ENCODE data around the gene CRACDL.

Gene CRACDL

GRCh38 chr2:98821629-98822135 lies 114.3 kb downstream of the CRACDL start:
- no peak for DNase-seq (ENCODE audit: low read depth)
- no peak overlapping the region for H3K4me3 ChIP-seq (ENCODE audit: control insufficient read depth, low read depth, low read length)
- TF ChIP-seq, protein P1, sequence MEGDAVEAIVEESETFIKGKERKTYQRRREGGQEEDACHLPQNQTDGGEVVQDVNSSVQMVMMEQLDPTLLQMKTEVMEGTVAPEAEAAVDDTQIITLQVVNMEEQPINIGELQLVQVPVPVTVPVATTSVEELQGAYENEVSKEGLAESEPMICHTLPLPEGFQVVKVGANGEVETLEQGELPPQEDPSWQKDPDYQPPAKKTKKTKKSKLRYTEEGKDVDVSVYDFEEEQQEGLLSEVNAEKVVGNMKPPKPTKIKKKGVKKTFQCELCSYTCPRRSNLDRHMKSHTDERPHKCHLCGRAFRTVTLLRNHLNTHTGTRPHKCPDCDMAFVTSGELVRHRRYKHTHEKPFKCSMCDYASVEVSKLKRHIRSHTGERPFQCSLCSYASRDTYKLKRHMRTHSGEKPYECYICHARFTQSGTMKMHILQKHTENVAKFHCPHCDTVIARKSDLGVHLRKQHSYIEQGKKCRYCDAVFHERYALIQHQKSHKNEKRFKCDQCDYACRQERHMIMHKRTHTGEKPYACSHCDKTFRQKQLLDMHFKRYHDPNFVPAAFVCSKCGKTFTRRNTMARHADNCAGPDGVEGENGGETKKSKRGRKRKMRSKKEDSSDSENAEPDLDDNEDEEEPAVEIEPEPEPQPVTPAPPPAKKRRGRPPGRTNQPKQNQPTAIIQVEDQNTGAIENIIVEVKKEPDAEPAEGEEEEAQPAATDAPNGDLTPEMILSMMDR (IDR thresholded peaks at IDR 0.05; ENCODE audit: control insufficient read depth, insufficient read depth, low read depth, low read length, missing control alignments) = no peak

DNA sequence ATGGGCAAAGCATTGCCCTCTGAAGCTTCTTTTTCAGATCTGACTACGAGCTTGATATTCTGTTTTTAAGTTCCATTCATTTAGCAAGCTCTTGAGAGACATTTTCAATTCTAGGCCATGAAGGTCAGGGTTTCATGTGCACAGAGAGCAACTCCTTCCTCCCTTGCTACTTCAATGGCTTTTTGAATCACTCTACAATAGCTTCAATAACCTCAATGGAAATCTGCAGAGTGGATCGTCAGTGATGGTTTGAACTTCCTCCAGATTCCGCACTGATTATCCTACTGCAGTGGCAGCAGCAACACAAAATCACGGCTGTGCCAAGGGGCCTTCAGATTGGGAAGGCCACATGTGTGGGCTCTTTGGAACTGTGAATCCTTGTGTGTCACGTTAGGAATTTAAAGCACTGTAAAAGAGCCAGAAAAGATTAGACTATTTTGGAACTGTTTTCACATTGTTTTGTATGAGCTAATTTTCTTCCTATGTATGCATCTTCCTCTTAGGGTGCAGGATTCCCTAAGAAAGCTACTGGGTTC lies 116.7 kb downstream of the CRACDL start:
- DNase-seq (ENCODE audit: low read depth) = no peak
- TF ChIP-seq, protein P1 (IDR thresholded peaks at IDR 0.05; ENCODE audit: control insufficient read depth, insufficient read depth, low read depth, low read length, missing control alignments) = no peak
- no peak overlapping the region for H3K4me3 ChIP-seq (ENCODE audit: control insufficient read depth, low read depth, low read length)

GRCh38 chr2:98818164-98818563 lies 117.9 kb downstream of the CRACDL start:
- TF ChIP-seq, protein P1 (IDR thresholded peaks at IDR 0.05; ENCODE audit: control insufficient read depth, insufficient read depth, low read depth, low read length, missing control alignments) = no peak
- no peak for DNase-seq (ENCODE audit: low read depth)

GRCh38 chr2:98816281-98816680 lies 119.7 kb downstream of the CRACDL start:
- no peak for DNase-seq (ENCODE audit: low read depth)
- TF ChIP-seq, protein P1 (IDR thresholded peaks at IDR 0.05; ENCODE audit: control insufficient read depth, insufficient read depth, low read depth, low read length, missing control alignments) = no peak
- H3K4me3 ChIP-seq (ENCODE audit: control insufficient read depth, low read depth, low read length) = no peak overlapping the region

More at GRCh38 chr2:98818164-98818563, 117.9 kb downstream of the CRACDL start:
- H3K4me3 ChIP-seq (ENCODE audit: control insufficient read depth, low read depth, low read length) = no peak overlapping the region

- TF ChIP-seq, protein P1 (IDR thresholded peaks at IDR 0.05; ENCODE audit: control insufficient read depth, insufficient read depth, low read depth, low read length, missing control alignments) = no peak
These were observed 120.2 kb downstream of the CRACDL start for GRCh38 chr2:98815795-98816194.

GRCh38 chr2:98811766-98812165 lies 124.3 kb downstream of the CRACDL start:
- no peak for DNase-seq (ENCODE audit: low read depth)
- H3K4me3 ChIP-seq (ENCODE audit: control insufficient read depth, low read depth, low read length) = no peak overlapping the region
- TF ChIP-seq, protein P1 (IDR thresholded peaks at IDR 0.05; ENCODE audit: control insufficient read depth, insufficient read depth, low read depth, low read length, missing control alignments) = no peak

More at GRCh38 chr2:98815795-98816194, 120.2 kb downstream of the CRACDL start:
- no peak overlapping the region for H3K4me3 ChIP-seq (ENCODE audit: control insufficient read depth, low read depth, low read length)
- DNase-seq (ENCODE audit: low read depth) = no peak
